ENCODE data around the gene SEPTIN12.
"Not testable (repeated sequence)": the region's sequence is repeated elsewhere in the genome, so short reads cannot be mapped to it uniquely, and the experiment has no call there.

Gene SEPTIN12

GRCh38 chr16:4785758-4786433 is 2.2 kb downstream of the SEPTIN12 start:
- no peak for DNase-seq

GRCh38 chr16:4784444-4784987 is 3.6 kb downstream of the SEPTIN12 start:
- DNase-seq = not testable (repeated sequence)

- DNase-seq = no peak
Observed at GRCh38 chr16:4783951-4784336, 4.2 kb downstream of the SEPTIN12 start.

GRCh38 chr16:4783251-4783950 is 4.7 kb downstream of the SEPTIN12 start:
- no peak for DNase-seq

- no peak for DNase-seq
Observed at GRCh38 chr16:4780235-4780634, 7.9 kb downstream of the SEPTIN12 start.

GRCh38 chr16:4778050-4778392 is 10.1 kb downstream of the SEPTIN12 start:
- DNase-seq = no peak

GRCh38 chr16:4777339-4778049 is 10.7 kb downstream of the SEPTIN12 start:
- DNase-seq = no peak

- no peak for DNase-seq
Observed at GRCh38 chr16:4776141-4776705, 11.9 kb downstream of the SEPTIN12 start.

GRCh38 chr16:4775005-4775404 is 13.1 kb downstream of the SEPTIN12 start:
- DNase-seq = no peak

- no peak for DNase-seq
Observed at GRCh38 chr16:4772351-4772750, 15.8 kb downstream of the SEPTIN12 start.

GRCh38 chr16:4771646-4772045 is 16.5 kb downstream of the SEPTIN12 start:
- no peak for DNase-seq

- no peak for DNase-seq
Observed at GRCh38 chr16:4769306-4769638, 18.9 kb downstream of the SEPTIN12 start.

- DNase-seq = peak; percentile 76 to 98 (median 95)
Observed at GRCh38 chr16:4768549-4769305, 19.4 kb downstream of the SEPTIN12 start.

- DNase-seq = peak in 2 of 51 donors; percentile 18 to 75
Observed at GRCh38 chr16:4767872-4768548, 20.1 kb downstream of the SEPTIN12 start.

GRCh38 chr16:4766875-4767628 is 21.1 kb downstream of the SEPTIN12 start, which contains the start of gene ZNF500:
ZNF500 (minus strand) TSS chr16:4767162; CDS start chr16:4765978, 1,184 bp downstream.
- peak; percentile 51 to 99 (median 95) for DNase-seq

GRCh38 chr16:4765511-4766474 is 22.4 kb downstream of the SEPTIN12 start:
- DNase-seq = no peak

- DNase-seq = no peak
Observed at GRCh38 chr16:4763791-4764190, 24.4 kb downstream of the SEPTIN12 start.

GRCh38 chr16:4762205-4762604 is 25.9 kb downstream of the SEPTIN12 start:
- DNase-seq = no peak

Measured in hypothalamus (tissue), 51 donors.